Measurements from ENCODE around the gene CWC27. TPM values are rescaled to one million over a fixed set of nuclear protein-coding genes. Genes with fewer than 3 reads are reported as not detected.
"Not testable (repeated sequence)": the region's sequence is repeated elsewhere in the genome, so short reads cannot be mapped to it uniquely, and the experiment has no call there.

The CWC27 gene
- polyA plus RNA-seq, 5 donors: 30.3 to 50.2 (median 39.5) TPM

DNA sequence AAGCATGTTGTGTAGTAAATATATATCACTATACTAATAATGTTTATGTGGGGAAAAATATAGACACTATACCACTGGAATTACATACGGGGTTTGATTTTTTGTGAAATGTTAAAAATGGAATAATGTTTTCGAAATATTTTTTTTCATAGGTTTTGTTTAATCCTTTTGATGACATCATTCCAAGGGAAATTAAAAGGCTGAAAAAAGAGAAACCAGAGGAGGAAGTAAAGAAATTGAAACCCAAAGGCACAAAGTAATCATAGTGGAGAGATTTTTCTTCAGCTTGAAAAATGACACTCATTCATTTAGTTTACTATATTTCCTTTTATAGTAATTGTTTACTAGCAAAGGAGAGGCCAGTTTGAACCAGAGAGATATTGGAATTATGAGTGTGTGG lies 17.6 kb downstream of the CWC27 start:
- no peak for DNase-seq

DNA sequence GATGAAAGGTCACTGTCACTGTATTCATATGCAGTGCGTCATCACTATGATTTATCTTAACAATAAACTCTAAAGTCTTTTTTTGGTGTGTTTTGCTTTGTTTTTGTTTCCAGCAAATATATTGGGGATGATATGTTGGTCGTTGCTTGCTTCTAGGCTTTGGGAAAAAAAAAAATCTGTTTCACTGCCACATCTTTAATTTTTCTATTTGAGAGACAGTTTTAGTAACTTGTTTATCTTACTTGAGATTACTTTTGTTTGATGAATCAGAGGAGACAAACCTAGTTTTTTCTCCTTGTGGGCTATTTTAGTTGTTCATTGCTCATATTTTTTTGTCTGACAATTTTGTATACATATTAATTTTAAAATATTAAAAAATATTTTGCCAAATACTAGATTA lies 19.4 kb downstream of the CWC27 start:
- DNase-seq: no peak

DNA sequence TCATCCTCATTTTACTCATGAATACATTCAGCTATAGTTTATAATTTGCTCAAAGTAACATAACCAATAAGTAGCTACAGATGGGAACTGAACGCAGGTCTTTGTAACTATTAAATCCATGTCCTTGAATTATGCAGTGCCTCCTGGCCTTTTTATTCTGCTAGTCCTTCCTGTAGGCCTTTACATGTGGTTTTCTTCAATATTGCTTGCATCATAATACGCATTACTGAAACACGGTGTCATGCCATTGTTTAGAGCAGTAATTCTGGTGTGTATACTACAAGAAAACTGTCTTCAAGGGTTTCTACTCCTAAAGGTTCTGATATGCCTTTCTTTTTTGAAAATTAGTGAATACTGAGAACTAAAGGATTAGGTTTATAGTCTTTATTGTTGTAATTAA lies 20.7 kb downstream of the CWC27 start:
- DNase-seq: no peak

DNA sequence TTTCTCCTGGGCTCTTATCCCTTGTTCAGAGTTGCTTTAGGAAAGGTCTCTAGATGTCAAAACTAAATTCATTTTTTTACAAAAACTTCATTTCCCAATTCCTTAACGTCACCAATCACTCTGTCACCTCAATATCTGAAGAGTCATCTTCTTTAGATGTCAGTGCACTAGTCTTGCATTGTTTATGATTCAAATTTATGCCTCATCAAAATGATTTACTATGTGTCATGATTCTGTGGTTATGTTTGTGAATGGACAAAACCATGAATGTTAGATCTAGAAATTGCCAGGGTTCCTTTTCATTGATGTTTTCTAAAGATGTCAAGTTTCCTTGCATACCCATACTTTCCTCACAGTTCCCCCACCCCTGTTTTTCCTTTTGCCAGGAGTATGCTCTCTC lies 21.5 kb downstream of the CWC27 start:
- no peak for DNase-seq

DNA sequence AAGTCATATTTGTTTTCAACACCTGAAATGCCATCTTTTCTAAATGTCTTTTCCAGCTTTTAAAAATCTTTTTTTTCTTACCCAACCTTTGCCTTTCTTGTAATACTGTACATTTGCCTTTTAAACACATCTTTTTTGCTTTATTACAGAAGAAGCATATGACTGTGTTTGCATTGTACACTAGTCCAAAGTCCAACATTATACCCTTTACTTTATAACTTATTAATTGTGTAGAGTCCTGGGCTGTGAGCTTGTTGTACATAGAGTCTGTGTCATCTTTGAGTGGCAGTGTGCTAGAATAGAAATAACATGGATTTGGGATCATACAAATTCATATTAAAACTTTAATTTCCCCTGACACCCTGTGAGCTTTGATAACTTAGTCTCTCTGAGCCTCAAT lies 23.7 kb downstream of the CWC27 start:
- no peak for DNase-seq

DNA sequence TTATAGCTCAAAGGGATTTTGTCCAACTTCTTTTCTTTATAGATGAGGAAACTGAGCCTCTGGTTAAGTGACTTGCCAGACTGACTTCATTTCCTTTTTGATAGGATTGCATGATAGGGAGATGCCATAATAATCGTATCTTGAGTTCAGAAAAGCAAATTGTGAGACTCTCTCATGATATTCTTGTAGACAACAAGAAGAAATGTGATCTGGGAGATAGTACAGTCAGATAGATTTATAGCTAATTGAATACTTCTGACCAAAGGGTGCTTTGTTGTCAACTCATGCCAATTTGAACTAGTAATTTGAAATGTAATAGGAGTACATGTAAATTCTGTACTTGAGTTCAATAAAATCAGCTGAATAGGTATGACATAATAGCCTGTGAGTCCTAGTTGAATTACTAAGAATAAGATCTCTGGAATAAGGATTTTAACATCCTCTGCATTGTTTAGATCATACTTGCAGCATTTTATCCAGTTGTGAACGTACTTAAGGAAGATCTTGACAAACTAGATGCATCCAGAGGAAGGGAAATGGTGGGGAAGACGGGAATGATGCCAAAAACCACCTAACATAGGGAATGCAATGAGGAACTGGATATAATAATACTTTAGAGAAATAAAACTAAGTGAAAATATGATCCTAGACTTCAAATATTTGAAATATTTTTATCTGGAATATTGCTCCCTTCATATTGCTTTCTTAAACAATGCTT lies 25.5 kb downstream of the CWC27 start:
- no peak for DNase-seq

DNA sequence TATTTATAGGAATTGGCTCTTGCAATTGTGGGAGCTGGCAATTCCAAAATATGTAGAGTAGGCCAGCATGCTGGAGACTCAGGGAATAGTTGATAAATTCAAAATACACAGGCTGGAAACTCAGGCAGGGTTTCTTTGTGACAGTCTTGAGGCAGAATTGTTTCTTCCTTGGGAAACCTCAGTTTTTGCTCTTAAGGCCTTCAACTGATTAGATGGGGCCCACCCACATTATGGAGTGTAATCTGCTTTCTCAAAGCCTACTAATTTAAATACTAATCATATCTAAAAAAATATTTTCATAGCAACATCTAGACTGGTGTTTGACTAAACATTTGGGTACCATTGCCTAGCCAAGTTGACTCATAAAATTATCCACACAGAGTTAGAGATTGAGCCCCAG lies 27.6 kb downstream of the CWC27 start:
- no peak for DNase-seq

DNA sequence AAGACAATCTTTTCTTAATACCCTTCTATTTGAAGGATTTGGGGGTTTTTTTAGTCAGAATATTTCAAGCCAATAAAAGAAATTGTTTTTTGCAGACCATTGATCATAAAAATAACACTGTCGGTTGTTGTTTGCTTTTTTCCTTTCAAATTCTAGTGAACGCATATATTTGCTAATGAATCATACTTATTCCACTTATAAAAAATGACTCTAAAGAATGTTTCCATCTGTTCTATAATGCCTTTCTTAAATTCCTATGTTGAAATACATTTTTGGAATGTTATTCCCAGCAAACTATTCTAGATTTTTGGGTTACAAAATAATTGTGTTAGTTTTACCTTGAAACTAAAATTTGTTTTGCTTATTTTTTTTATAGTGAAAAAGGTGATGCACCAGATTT lies 32.2 kb downstream of the CWC27 start:
- no peak for DNase-seq

DNA sequence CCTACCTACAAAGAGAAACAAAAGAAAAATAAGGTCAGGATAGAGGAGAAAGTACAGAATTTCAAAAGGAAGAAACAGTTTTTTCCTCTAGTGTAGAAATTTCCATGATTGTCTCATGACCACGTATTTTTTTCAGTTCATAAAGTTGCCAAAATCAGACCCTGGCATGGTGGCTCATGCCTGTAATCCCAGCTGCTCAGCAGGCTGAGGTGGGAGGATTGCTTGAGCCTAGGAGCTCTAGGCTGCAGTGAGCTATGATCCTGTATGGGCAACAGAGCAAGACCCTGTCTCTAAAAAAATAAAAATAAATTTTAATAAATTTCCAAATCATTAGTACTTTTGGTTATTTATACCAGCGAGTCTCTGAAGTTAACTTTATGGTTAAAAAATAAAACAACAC lies 37.8 kb downstream of the CWC27 start:
- DNase-seq: no peak

DNA sequence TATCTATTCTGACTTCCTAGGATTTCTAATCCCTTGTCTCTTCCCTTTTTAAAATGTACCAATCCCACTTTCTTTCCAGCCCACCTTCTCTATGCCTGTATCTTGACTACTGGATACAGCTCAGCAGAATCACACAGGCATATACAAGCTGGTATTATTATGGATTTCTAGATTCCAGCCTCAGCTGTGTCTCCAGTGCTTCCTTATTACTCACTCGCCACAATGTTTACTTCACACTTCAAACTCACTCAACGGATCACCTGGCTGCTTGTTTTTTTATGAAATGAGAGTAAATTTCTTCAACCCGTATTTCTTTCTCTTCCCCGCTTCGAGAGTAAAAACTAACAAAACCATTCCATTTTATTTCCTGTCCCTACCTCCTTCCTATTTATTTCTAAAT lies 38.8 kb downstream of the CWC27 start:
- DNase-seq: no peak

DNA sequence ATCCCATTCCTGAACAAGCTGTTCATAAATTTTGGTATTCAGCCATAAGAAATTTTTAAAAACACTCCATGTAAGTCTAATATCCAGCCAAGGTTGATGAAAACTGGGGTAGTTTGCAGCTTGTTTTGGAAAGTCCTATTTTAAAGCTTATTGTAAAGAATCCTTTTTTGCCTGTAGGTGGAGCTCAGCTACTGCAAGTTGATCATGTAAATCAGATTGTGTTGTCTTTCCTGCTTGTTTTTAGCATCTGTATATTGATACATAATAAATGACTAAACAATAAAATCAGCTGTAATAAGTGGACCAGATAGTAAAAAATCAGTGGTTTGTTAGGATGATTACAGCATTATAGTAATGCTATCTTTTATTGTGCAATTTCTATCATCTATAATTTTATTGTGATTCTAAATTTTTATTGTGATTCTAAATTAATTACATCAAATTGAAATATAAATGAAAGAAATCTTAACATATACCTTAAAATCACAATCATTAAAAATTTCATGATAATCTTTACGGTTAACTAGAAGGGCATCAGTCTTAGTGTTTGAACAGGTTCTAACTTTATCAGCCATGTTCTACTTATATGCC lies 42.4 kb downstream of the CWC27 start:
- DNase-seq: peak; percentile 29 to 52

DNA sequence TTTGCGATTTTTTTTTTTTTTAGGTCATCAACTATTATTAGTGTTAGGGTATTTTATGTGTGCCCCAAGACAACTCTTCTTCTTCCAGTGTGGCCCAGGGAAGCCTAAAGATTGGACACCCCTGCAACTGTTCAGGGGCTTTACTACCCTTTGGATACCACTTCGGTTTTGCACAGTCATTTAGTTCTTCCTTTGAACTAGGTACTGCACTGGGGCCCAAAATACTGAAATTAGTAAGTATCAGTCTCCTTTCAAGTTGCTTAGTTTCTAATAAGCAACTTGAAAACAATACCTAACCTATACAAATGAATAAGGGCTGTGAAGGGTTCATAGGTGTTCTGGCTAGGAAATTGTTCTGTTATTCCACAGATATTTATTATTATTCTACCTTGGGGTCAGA lies 45.3 kb downstream of the CWC27 start:
- DNase-seq: no peak

DNA sequence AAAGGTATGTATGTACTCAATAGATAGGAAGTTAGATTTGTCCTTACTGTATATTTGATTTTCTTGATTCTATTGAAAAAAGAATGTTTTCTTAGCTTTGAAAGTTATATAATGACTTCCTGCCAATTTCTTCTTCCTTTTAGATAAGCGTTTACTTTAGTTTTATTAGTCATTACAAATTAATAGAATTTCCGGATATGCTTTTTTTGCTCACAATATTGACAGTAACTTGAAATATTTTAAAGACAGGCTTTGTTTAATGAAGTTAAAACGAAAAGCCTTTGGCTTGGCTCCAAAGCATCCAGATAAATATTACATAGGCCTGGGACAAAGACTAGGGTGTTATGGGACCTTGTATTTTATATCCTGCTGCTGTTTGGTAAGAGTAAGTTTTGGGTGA lies 49.5 kb downstream of the CWC27 start:
- no peak for DNase-seq

DNA sequence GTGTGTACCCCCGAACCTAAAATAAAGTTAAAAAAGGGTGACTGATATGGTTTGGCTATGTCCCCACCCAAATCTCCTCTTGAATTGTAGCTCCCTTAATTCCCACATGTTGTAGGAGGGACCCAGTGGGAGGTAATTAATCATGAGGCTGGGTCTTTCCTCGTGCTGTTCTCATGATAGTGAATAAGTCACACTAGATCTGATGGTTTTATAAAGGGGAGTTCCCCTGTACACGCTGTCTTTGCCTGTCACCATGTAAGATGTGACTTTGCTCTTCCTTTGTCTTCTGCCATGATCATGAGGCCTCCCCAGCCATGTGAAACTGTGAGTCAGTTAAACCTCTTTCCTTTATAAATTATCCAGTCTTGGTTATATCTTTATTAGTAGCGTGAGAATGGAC lies 50.6 kb downstream of the CWC27 start:
- DNase-seq: not testable (repeated sequence)

DNA sequence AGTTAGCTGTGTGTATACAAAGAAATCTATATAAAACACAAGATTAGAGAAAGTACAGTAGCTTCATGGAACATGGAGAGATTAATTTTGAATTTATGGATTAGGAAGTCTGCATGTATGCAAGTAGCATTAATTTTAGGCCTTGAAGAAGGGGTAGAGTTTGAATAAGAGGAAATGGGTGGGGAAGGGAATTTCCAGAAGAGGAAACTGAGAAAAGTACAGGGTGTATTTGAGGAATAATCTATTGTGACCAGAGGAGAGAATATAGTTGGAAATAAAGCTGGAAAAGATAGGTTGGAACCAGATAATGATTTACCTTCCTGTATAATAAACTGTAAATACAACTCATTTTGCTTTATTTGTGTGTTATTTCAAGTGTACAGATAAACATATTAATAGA lies 53.6 kb downstream of the CWC27 start:
- DNase-seq: no peak

DNA sequence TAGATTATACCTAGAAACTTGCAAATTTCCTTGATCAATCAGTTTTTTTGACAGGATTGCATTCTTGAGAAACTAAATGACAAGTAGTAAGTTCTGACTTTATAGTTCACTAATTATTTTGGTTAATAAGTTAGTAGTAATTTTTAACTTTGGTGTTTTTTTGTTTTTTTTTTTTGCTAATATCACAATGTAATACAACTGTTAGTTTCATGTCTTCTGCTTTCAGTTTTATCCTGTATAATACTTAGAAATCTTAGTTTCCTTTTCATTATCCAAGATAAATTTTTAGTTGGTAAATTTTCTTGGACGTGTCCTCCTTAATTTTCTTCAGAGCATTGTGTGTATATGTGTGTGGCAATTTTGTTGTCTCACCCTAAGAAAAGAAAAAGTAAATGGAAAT lies 57.8 kb downstream of the CWC27 start:
- DNase-seq: no peak

DNA sequence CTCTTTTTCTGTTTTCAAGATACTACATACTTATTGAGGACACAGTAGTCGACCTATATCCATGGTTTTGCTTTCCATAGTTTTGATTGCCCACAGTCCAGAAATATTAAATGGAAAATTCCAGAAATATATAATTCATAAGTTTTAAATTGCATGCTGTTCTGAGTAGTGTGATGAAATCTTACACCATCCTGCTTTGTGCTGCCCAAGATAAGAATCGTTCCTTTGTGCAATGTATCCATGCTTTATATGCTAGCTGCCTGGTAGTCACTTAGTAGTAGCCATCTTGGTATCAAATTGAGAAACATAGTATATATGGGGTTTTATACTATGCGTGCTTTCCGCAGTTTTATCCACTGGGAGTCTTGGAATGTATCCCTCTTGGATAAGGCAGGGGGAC lies 59.0 kb downstream of the CWC27 start:
- DNase-seq: no peak

DNA sequence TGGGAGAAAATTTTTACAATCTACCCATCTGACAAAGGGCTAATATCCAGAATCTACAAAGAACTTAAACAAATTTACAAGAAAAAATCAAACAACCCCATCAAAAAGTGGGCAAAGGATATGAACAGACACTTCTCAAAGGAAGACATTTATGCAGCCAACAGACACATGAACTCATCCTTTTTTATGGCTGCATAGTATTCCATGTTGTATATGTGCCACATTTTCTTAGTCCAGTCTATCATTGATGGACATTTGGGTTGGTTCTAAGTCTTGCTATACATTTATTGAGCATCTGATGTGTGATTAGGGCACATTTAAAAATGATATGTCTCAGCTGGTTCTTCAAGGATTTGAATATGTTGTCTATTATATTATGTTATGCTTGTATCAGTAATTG lies 61.9 kb downstream of the CWC27 start:
- not testable (repeated sequence) for DNase-seq

DNA sequence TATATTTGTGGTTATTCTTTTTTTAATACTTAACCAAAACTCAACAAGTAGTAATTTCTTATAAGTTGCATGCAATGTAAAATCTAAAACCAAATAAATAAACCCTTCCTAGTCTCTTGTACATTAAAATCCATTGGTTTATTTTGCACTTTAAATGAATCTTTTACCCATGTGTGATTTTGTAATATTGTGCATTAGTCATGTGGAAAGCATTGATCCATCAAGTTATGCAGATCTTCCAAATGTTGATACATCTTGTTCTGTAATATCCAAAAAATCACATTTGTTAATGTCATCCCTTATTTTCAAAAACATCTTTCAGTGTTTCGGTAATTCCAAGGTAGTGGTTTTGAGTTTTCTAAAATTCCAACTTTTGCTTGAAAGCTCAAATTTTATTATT lies 63.3 kb downstream of the CWC27 start:
- no peak for DNase-seq

DNA sequence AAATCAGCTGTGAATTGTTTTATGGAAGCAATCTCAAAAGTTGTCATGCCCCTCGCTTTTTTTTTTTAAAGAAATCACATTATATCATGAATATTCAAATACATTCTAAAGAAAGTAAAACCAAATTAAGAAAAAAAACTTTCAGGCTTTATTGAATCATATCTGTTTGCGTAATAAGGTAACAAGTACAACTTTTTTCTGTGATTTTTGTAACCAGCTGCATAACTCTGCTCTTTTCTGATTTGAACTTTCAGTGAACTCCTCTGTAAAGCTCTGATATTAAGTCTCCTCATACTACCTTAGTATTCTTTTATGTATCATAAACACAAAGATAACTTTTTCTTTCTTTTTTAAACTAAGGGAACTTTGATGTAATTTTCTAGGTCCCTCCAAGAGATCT lies 65.3 kb downstream of the CWC27 start:
- no peak for DNase-seq

DNA sequence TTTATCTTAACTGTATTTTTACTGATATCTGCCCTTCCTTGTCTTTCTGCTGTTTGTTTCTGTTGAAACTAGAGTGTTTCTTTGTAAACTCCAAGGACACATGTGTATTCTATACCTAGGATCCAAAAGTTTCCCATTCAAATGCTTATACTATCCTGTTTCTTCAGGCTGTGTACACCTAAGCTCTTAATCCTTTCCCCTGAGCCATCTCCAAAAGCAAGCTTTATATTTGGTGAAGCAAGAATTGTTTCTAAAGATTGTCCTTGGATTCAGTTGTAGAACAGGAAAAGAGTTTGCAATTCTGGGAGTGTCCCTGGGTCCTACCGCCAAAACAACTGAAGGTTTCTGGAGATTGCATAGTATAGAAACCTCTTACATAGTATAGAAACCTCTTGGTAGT lies 65.9 kb downstream of the CWC27 start:
- no peak for DNase-seq

DNA sequence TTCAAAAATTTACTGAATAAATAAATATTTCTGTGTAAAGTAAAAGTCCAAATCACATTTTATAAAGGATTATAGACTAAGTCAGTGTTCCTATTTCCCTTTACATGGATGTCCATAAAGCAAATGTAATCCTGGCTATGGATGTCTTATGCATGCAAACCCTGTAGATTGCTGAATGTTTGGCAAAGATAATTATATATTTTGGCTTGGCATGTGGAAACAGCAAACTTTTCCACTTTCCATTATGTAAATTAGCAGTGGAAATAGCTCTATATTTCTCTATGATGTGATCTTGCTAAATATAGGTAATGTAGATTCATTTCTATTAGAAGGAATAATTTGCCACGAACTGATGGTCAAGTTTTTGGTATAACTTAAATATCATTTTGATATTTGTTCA lies 66.5 kb downstream of the CWC27 start:
- DNase-seq: no peak

DNA sequence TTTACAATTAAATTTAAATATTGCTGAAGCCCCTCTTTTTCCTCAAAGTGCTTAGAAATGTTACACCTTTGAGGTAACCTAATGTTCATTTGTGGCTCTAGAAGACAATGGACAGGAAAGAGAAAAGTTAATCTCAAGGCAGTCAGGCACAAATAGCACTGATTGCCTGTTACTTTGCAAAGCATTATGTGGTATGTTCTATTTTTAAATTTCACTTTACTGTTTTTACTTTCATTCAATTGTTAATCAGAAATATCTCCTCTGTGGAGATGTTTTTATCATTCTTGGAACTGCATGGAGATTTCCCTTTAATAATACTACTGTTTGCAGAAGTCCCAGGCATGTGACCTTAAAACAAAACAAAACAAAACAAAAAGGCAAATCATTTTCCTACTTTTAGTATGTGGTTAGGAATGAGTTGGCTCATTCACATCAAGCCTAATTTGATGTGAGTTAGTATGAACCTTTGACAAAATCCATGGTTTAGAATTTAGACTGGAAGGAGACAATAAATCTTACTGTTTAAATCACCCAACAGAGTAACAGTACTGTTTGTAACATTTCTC lies 67.5 kb downstream of the CWC27 start:
- DNase-seq: no peak

DNA sequence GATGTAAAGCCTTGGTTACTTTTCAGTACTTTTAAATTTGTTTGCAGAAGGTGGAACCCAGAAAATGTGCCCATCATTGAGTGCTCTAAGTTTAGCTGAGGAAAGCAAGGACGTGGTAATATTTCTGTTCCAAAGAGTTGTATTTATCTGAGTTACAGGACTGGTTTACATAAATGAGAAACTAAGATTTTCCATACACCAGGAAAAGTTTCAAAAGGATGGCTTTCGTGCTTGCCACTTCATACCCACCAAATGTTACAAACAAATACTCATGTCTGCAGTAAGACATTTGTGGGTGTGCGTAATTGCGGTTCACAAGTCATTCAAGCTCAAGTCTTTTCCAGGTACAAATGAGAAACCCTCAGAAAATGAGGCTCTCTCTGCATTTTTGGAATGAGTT lies 68.1 kb downstream of the CWC27 start:
- no peak for DNase-seq

Measured in right lung (tissue), 5 donors.